K562 (cell line): ENCODE data around the gene PPAN. TPM values are rescaled to one million over a fixed set of nuclear protein-coding genes. Genes with fewer than 3 reads are reported as not detected.
A peak's percentile ranks its signal among the peaks of the same experiment; 100 is the strongest.

ENCODE experiments used
- ATF1 ChIP-seq, 2 experiments: fragments of 450-650 bp in 1 of 2; IDR thresholded peaks; 2 replicates each; pipeline ENCODE4 v1.6.1; 2016; ENCODE audit warnings: missing compliant biosample characterization in 1 of 2, missing genetic modification characterization in 1 of 2
- CHAMP1 ChIP-seq: fragments of 450-650 bp; IDR thresholded peaks from 2 replicates; pipeline ENCODE4 v1.6.1; 2016; ENCODE audit warnings: mild to moderate bottlenecking
- CREB5 ChIP-seq: fragments of 250-450 bp; sonication (Bioruptor Pico); IDR thresholded peaks from 2 replicates; pipeline ENCODE4 v1.5.0; 2020; ENCODE audit warnings: mild to moderate bottlenecking
- ELF1 ChIP-seq: fragments of 200-800 bp; sonication (Bioruptor generic); IDR thresholded peaks from 2 replicates; pipeline ENCODE4 v1.6.1; 2016; ENCODE audit warnings: missing genetic modification characterization, missing compliant biosample characterization
- ELF4 ChIP-seq: fragments of 450-650 bp; formaldehyde crosslinking; IDR thresholded peaks from 2 replicates; pipeline ENCODE4 v1.4.0; 2022; ENCODE audit warnings: missing genetic modification characterization
- FOXO4 ChIP-seq: fragments of 450-650 bp; formaldehyde crosslinking; IDR thresholded peaks from 2 replicates; pipeline ENCODE4 v1.4.0; 2020; ENCODE audit warnings: mild to moderate bottlenecking, moderate library complexity
- HNRNPH1 ChIP-seq: fragments of 200-400 bp; formaldehyde crosslinking; optimal IDR thresholded peaks from 2 replicates; pipeline ENCODE3; 2017; ENCODE audit warnings: low read depth, mild to moderate bottlenecking, low read length, moderate library complexity
- KLF6 ChIP-seq: fragments of 250-450 bp; sonication (Bioruptor Pico); IDR thresholded peaks from 2 replicates; pipeline ENCODE4 v1.4.0; 2020; ENCODE audit warnings: mild to moderate bottlenecking, moderate library complexity, borderline replicate concordance
- MXI1 ChIP-seq: IDR thresholded peaks from 2 replicates; pipeline ENCODE4 v1.6.1; 2011; ENCODE audit warnings: low read depth, mild to moderate bottlenecking, improper control_type of control experiment, low read length
- NEUROD1 ChIP-seq: fragments of 150-350 bp; IDR thresholded peaks from 2 replicates; pipeline ENCODE4 v1.6.1; 2014; ENCODE audit warnings: borderline replicate concordance, low read length, low read depth; ENCODE audit not compliant: partially characterized antibody
- NUFIP1 ChIP-seq: fragments of 450-650 bp; IDR thresholded peaks from 2 replicates; pipeline ENCODE4 v1.6.1; 2018; ENCODE audit not compliant: partially characterized antibody
- POLR2AphosphoS5 ChIP-seq: IDR thresholded peaks from 2 replicates; pipeline ENCODE4 v1.6.1; 2011; ENCODE audit warnings: mild to moderate bottlenecking, low read depth, low read length, moderate library complexity; ENCODE audit not compliant: control insufficient read depth, insufficient read depth
- SRSF9 ChIP-seq: fragments of 200-400 bp; formaldehyde crosslinking; IDR thresholded peaks from 2 replicates; pipeline ENCODE4 v1.6.1; 2017; ENCODE audit warnings: low read depth, low read length, borderline replicate concordance
- TAF1 ChIP-seq: IDR thresholded peaks from 2 replicates; pipeline ENCODE4 v1.6.1; 2011; ENCODE audit warnings: mild to moderate bottlenecking, low read length, moderate library complexity; ENCODE audit not compliant: insufficient read depth, control insufficient read depth, severe bottlenecking; ENCODE audit errors: extremely low read depth
- TCF3 ChIP-seq: sonication (generic); formaldehyde crosslinking; IDR thresholded peaks from 2 replicates; pipeline ENCODE4 v1.4.0; 2020; ENCODE audit warnings: mild to moderate bottlenecking, missing genetic modification reagents
- TFAM ChIP-seq: fragments of 250-450 bp; sonication (Bioruptor Pico); conservative IDR thresholded peaks from 2 replicates; pipeline ENCODE4 v1.5.0; 2021; ENCODE audit warnings: mild to moderate bottlenecking, moderate library complexity
- U2AF1 ChIP-seq: fragments of 200-400 bp; formaldehyde crosslinking; optimal IDR thresholded peaks from 2 replicates; pipeline ENCODE3; 2017; ENCODE audit warnings: mild to moderate bottlenecking, low read depth, low read length, moderate library complexity
- ZC3H11A ChIP-seq: IDR thresholded peaks from 2 replicates; pipeline ENCODE4 v1.6.1; 2012; ENCODE audit warnings: low read depth, low read length, improper control_type of control experiment
- ZEB2 ChIP-seq: fragments of 450-650 bp; IDR thresholded peaks from 2 replicates; pipeline ENCODE4 v1.6.1; 2016
- ZFPM2 ChIP-seq: fragments of 250-450 bp; sonication (Bioruptor Pico); IDR thresholded peaks from 2 replicates; pipeline ENCODE4 v1.5.1; 2022; ENCODE audit warnings: mild to moderate bottlenecking
- ZNF184 ChIP-seq: sonication (generic); formaldehyde crosslinking; IDR thresholded peaks from 2 replicates; pipeline ENCODE4 v1.5.0; 2020; ENCODE audit warnings: missing genetic modification reagents
- ZNF24 ChIP-seq: fragments of 450-650 bp; IDR thresholded peaks from 2 replicates; pipeline ENCODE4 v1.6.1; 2016
- polyA plus RNA-seq, 8 experiments: library from polyadenylated mRNA; depleted of rRNA in 4 of 8; stranded (reverse) in 5 of 8; unstranded in 3 of 8; fragments of >200 nt; fragmentation: Nextera tagmentation in 2 of 8; fragmentation: Illumina TruSeq in 1 of 8; extraction: Ambion mirVana in 2 of 8; extraction: Trizol in 1 of 8; gene quantifications; 2 replicates each; pipeline versions ENCODE4 v1.2.1 to v1.2.3, GENCODE V29; 2011 to 2014; ENCODE audit warnings: inconsistent platforms in 1 of 8, missing spikeins in 1 of 8
- total RNA-seq, 7 experiments: library from RNA; depleted of rRNA in 6 of 7; stranded (reverse); fragments of >200 nt in 6 of 7; fragmentation: Illumina TruSeq in 2 of 7; extraction: Trizol in 2 of 7; gene quantifications; 2 replicates each; pipeline versions ENCODE4 v1.2.1 to v1.2.3, GENCODE V29; 2011 to 2021; ENCODE audit warnings: low replicate concordance in 1 of 7

The PPAN gene
- total and polyA plus RNA-seq, 9 of the 15 experiments (the other 6 are each of a cell fraction or from before 2014, with no cell fraction given) = 2.2 to 129 (median 59.1) TPM

- no peak for TF ChIP-seq CHAMP1
- peak; percentile 85 for TF ChIP-seq ATF1 (CRISPR knock-in tag; IDR thresholded peaks at IDR 0.05)
- peak; percentile 97 for TF ChIP-seq ATF1 (tag; IDR thresholded peaks at IDR 0.05)
- TF ChIP-seq HNRNPH1 = no peak
- no peak for TF ChIP-seq ZEB2
- no peak for TF ChIP-seq ZNF24
- no peak for TF ChIP-seq ZNF184 (CRISPR knock-in tag)
- no peak for TF ChIP-seq ZFPM2 (CRISPR knock-in tag)
- TF ChIP-seq ELF1 (tag) = peak; percentile 90
- no peak for TF ChIP-seq FOXO4
- no peak for TF ChIP-seq TCF3 (CRISPR knock-in tag)
- no peak for TF ChIP-seq ZC3H11A
- peak; percentile 100 for TF ChIP-seq MXI1
- no peak for TF ChIP-seq CREB5 (CRISPR knock-in tag)
- TF ChIP-seq SRSF9 = no peak
- no peak for TF ChIP-seq NUFIP1
- TF ChIP-seq ELF4 (CRISPR knock-in tag) = no peak
- no peak for TF ChIP-seq KLF6 (CRISPR knock-in tag)
- TF ChIP-seq U2AF1 = peak; percentile 48
- TF ChIP-seq TFAM (CRISPR knock-in tag) = no peak
- TF ChIP-seq NEUROD1 = peak; percentile 88
- peak; percentile 85 for TF ChIP-seq POLR2AphosphoS5
- TF ChIP-seq TAF1 = peak; percentile 74
These were observed at the start of gene PPAN (continued) for GRCh38 chr19:10106100-10106936.
